Left lung (tissue), 10 donors: Measurements from ENCODE around the gene VTCN1. TPM values are rescaled to one million over a fixed set of nuclear protein-coding genes. Genes with fewer than 3 reads are reported as not detected.

Experiments used
- ATAC-seq: fragments of 200-7000 bp; cut with Tn5 transposase; one replicate; pipeline ENCODE4 v1.9.1; 2020; ENCODE audit warnings: moderate library complexity
- DNase-seq, 4 donors: peaks; one replicate each; pipeline ENCODE4 v3.0.0-alpha.2; 2013 to 2020
- H3K27ac ChIP-seq, 2 donors: fragments of 200-600 bp; sonication (generic) in 1 of 2; one replicate each; pipeline versions ENCODE4 v1.5.0 to v1.8.0; 2020 to 2021
- H3K27me3 ChIP-seq, 2 donors: fragments of 200-600 bp; sonication (generic) in 1 of 2; one replicate each; pipeline versions ENCODE4 v1.5.0 to v1.8.0; 2020 to 2021
- H3K36me3 ChIP-seq, 2 donors: fragments of 200-600 bp; sonication (generic) in 1 of 2; one replicate each; pipeline versions ENCODE4 v1.5.0 to v1.8.0; 2020 to 2021
- H3K4me1 ChIP-seq, 2 donors: fragments of 200-600 bp; one replicate each; pipeline ENCODE4 v1.8.0; 2021
- H3K4me3 ChIP-seq, 2 donors: fragments of 200-600 bp; sonication (generic) in 1 of 2; one replicate each; pipeline versions ENCODE4 v1.5.0 to v1.8.0; 2020 to 2021; ENCODE audit warnings: mild to moderate bottlenecking in 1 of 2
- H3K9me3 ChIP-seq, 2 donors: fragments of 200-600 bp; sonication (generic) in 1 of 2; one replicate each; pipeline versions ENCODE4 v1.5.0 to v1.8.0; 2020 to 2021
- intact Hi-C, 2 donors: fragments of 100-400 bp; cut with DNase I; formaldehyde crosslinking; loops; one replicate each; pipeline versions ENCODE4 v1.11.2 to v1.14.2; 2022
- polyA plus RNA-seq, 6 donors: library from polyadenylated mRNA; unstranded; fragments of 120-200 nt; gene quantifications; one replicate each; pipeline ENCODE4 v1.2.1, GENCODE V29; 2013; ENCODE audit not compliant: insufficient read length in 6 of 6
- total RNA-seq, 2 donors: library from RNA; stranded (reverse); fragmentation: NEBNext Ultra II Directional; extraction: Animal tissue kit (Norgen Biotek cat#: 25700); gene quantifications; one replicate each; pipeline ENCODE4 v1.2.1, GENCODE V29; 2021
- TF ChIP-seq, protein P1 (sequence below), 2 donors: fragments of 200-600 bp; sonication (generic) in 1 of 2; IDR thresholded peaks; one replicate each; pipeline versions ENCODE4 v1.5.0 to v1.8.0; 2021; ENCODE audit warnings: antibody characterized with exemption in 2 of 2
- donor health status: DM: no; HTN: yes; CAD: no.
- donor health status: DM: no; HTN: no; CAD: no.

The VTCN1 gene
- total and polyA plus RNA-seq, 8 donors, result 0.31 to 0.87 (median 0.54) TPM; not detected in 1

DNA sequence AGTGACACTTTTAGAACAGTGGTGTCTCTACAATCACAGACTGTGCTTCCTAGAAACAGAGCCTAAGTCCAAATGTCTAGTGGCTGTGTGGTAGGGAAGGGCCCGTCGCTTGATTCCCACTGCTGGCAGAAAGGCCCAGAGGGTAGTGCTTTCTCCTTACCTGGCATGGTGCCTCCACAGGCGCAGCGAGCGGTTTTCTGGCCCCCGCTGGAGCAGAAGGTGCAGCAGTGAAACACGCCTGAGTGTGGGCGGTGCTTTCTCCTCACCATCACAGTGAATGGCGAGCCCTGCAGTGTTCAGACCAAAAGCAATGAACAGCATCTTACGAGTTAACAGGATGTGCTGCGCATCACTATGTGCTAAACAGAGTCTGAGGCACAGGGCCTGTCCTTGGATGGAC lies 97.5 kb downstream of the VTCN1 start:
- DNase-seq, result peak in 1 of 4 donors; percentile 76

GRCh38 chr1:117112047-117112717 lies 98.5 kb downstream of the VTCN1 start:
- intact Hi-C loops, result no loop called here
- H3K9me3 ChIP-seq, result no peaks in the 10 kb centered on the region
- no peak overlapping the region for H3K27ac ChIP-seq
- ATAC-seq (peak; percentile 86), DNase-seq (no peak)
- TF ChIP-seq, protein P1, sequence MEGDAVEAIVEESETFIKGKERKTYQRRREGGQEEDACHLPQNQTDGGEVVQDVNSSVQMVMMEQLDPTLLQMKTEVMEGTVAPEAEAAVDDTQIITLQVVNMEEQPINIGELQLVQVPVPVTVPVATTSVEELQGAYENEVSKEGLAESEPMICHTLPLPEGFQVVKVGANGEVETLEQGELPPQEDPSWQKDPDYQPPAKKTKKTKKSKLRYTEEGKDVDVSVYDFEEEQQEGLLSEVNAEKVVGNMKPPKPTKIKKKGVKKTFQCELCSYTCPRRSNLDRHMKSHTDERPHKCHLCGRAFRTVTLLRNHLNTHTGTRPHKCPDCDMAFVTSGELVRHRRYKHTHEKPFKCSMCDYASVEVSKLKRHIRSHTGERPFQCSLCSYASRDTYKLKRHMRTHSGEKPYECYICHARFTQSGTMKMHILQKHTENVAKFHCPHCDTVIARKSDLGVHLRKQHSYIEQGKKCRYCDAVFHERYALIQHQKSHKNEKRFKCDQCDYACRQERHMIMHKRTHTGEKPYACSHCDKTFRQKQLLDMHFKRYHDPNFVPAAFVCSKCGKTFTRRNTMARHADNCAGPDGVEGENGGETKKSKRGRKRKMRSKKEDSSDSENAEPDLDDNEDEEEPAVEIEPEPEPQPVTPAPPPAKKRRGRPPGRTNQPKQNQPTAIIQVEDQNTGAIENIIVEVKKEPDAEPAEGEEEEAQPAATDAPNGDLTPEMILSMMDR (IDR thresholded peaks at IDR 0.05), result no peak
- H3K27me3 ChIP-seq, result no peaks in the 10 kb centered on the region
- no peaks in the 10 kb centered on the region for H3K4me1 ChIP-seq
- no peak overlapping the region for H3K4me3 ChIP-seq
- H3K36me3 ChIP-seq, result no peaks in the 10 kb centered on the region

More for the DNA sequence above, 97.5 kb downstream of the VTCN1 start:
- no peak for ATAC-seq
- Histone ChIP-seq H3K27me3 (no peaks in the 10 kb centered on the region), H3K9me3 (no peaks in the 10 kb centered on the region), H3K4me3 (no peak overlapping the region), H3K27ac (no peak overlapping the region), H3K4me1 (no peaks in the 10 kb centered on the region), H3K36me3 (no peaks in the 10 kb centered on the region)
- TF ChIP-seq, protein P1 (IDR thresholded peaks at IDR 0.05), result no peak
- intact Hi-C loops, result no loop called here

GRCh38 chr1:117110774-117111173 lies 100.0 kb downstream of the VTCN1 start:
- Histone ChIP-seq H3K9me3 (no peaks in the 10 kb centered on the region), H3K4me3 (no peak overlapping the region), H3K36me3 (no peaks in the 10 kb centered on the region), H3K4me1 (no peaks in the 10 kb centered on the region), H3K27ac (no peak overlapping the region), H3K27me3 (no peaks in the 10 kb centered on the region)
- no peak for DNase-seq
- TF ChIP-seq, protein P1 (IDR thresholded peaks at IDR 0.05), result no peak
- no peak for ATAC-seq
- intact Hi-C loops, result no loop called here

DNA sequence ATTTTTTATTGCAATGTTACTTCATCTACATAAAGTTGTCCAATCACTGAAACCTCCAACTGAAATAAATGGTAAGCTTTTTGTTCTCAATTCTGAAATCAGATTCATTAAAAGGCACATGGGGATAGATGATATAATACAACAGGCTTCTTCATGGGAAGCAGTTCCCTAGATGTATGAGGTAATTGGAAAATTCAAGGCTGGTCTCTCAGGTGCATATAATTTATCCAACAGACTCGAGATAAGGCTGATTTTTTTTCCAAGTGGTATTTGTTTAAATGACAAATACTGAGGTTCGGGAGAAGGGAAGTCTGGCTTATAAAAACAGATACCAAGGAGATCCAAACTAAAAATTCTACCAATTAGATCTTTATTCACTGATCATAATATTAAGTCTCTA lies 103.4 kb downstream of the VTCN1 start:
- DNase-seq (no peak), ATAC-seq (no peak)
- Histone ChIP-seq H3K4me1 (no peaks in the 10 kb centered on the region), H3K27me3 (no peaks in the 10 kb centered on the region), H3K4me3 (no peak overlapping the region), H3K36me3 (peaks cover 0 to 9% of the 10 kb centered on the region in 2 donors), H3K27ac (no peak overlapping the region), H3K9me3 (no peaks in the 10 kb centered on the region)
- TF ChIP-seq, protein P1 (IDR thresholded peaks at IDR 0.05), result no peak
- intact Hi-C loops, result no loop called here

DNA sequence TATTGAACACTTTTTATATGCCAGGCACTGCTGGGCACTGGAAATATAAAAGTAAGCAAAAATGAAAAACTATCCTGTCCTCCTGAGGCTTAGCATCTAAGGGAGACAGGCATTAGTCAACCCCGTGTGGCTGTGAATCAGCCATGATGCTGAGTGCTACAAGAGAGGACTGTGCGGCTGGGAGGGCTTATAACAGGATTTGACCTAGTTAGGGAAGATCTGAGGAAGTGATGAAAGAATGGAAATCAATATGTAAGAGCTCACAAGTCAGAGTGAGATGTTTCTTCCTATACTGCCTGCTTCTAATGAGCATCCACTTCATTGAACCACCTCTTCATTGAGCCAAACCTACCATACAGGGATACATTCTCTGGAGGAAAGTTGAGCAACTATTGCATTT lies 104.2 kb downstream of the VTCN1 start:
- intact Hi-C loops, result no loop called here
- no peak overlapping the region for H3K4me3 ChIP-seq
- H3K27me3 ChIP-seq, result no peaks in the 10 kb centered on the region
- DNase-seq (no peak), ATAC-seq (no peak)
- TF ChIP-seq, protein P1 (IDR thresholded peaks at IDR 0.05), result no peak
- H3K36me3 ChIP-seq, result peaks cover 0 to 18% of the 10 kb centered on the region in 2 donors
- no peaks in the 10 kb centered on the region for H3K9me3 ChIP-seq
- no peak overlapping the region for H3K27ac ChIP-seq
- no peaks in the 10 kb centered on the region for H3K4me1 ChIP-seq
